Osteoblast (primary cell): Measurements from ENCODE around the gene P3H2. TPM values are rescaled to one million over a fixed set of nuclear protein-coding genes. Genes with fewer than 3 reads are reported as not detected.
A peak's percentile ranks its signal among the peaks of the same experiment; 100 is the strongest.

Source experiments
- DNase-seq: peaks from one replicate; pipeline ENCODE4 v3.0.0; 2011; ENCODE audit warnings: low spot score, mixed read lengths; ENCODE audit not compliant: insufficient read length; ENCODE audit errors: missing footprints
- H2AFZ ChIP-seq: 2 replicates; pipeline ENCODE4 v1.6.0; 2011; ENCODE audit warnings: mild to moderate bottlenecking, low read length
- H3K27ac ChIP-seq: 2 replicates; pipeline ENCODE4 v1.5.1; 2011; ENCODE audit warnings: mild to moderate bottlenecking, low read depth, low read length, moderate library complexity
- H3K27me3 ChIP-seq: 2 replicates; pipeline ENCODE4 v1.6.0; 2012; ENCODE audit warnings: mild to moderate bottlenecking, control low read depth, inconsistent platforms, low read length, moderate library complexity; ENCODE audit not compliant: insufficient read depth
- H3K36me3 ChIP-seq: 2 replicates; pipeline ENCODE4 v1.5.1; 2011; ENCODE audit warnings: mild to moderate bottlenecking, low read length, control low read depth, moderate library complexity; ENCODE audit not compliant: insufficient read depth
- H3K4me1 ChIP-seq: 2 replicates; pipeline ENCODE4 v1.5.1; 2011; ENCODE audit warnings: mild to moderate bottlenecking, low read length, control low read depth, moderate library complexity; ENCODE audit not compliant: insufficient read depth
- H3K4me2 ChIP-seq: 2 replicates; pipeline ENCODE4 v1.6.0; 2011; ENCODE audit warnings: mild to moderate bottlenecking, low read length; ENCODE audit not compliant: insufficient read depth
- H3K4me3 ChIP-seq: fragments of 200-600 bp; sonication (generic); 3 replicates; pipeline ENCODE4 v1.5.1; 2012; ENCODE audit warnings: mild to moderate bottlenecking, low read length, inconsistent platforms; ENCODE audit not compliant: insufficient read depth
- H3K79me2 ChIP-seq: 2 replicates; pipeline ENCODE4 v1.6.0; 2012; ENCODE audit warnings: mild to moderate bottlenecking, low read length, control low read depth, inconsistent platforms; ENCODE audit not compliant: insufficient read depth
- H3K9me3 ChIP-seq: 2 replicates; pipeline ENCODE4 v1.5.1; 2011; ENCODE audit warnings: low read depth, low read length, control low read depth
- H4K20me1 ChIP-seq: 2 replicates; pipeline ENCODE4 v1.6.0; 2012; ENCODE audit warnings: mild to moderate bottlenecking, low read length, control low read depth; ENCODE audit not compliant: insufficient read depth
- total RNA-seq: library from RNA; depleted of rRNA; stranded (reverse); fragments of >200 nt; gene quantifications from 2 replicates; pipeline ENCODE4 v1.2.3, GENCODE V29; 2012
- TF ChIP-seq, protein P1 (sequence below): IDR thresholded peaks from 2 replicates; pipeline ENCODE4 v1.5.1; 2011; ENCODE audit warnings: mild to moderate bottlenecking, low read depth, low read length, moderate library complexity; ENCODE audit errors: extremely low read depth

P3H2 gene
- total RNA-seq, 1 donor = 13.4 TPM

DNA sequence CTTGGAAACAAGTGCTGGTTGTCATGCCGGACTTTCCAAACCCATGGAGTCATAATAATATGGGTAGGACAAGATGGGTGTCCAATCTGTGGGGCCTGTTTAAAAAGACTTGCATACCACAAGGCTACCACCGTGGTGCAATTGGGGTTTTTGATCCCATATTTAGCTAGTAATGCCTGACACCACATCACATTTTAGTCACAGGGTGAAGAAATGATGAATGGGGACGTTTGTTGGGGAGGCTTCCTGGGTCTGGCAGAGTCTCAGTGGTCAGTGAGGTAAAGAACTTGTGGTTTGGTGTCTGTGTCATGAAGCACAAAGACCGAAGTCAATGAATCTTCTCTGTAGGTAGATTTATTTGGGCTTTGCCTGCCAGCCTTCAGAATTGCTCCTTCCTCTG, 31.0 kb downstream of the P3H2 start:
- H3K4me3 ChIP-seq = no peak overlapping the region
- TF ChIP-seq, protein P1, sequence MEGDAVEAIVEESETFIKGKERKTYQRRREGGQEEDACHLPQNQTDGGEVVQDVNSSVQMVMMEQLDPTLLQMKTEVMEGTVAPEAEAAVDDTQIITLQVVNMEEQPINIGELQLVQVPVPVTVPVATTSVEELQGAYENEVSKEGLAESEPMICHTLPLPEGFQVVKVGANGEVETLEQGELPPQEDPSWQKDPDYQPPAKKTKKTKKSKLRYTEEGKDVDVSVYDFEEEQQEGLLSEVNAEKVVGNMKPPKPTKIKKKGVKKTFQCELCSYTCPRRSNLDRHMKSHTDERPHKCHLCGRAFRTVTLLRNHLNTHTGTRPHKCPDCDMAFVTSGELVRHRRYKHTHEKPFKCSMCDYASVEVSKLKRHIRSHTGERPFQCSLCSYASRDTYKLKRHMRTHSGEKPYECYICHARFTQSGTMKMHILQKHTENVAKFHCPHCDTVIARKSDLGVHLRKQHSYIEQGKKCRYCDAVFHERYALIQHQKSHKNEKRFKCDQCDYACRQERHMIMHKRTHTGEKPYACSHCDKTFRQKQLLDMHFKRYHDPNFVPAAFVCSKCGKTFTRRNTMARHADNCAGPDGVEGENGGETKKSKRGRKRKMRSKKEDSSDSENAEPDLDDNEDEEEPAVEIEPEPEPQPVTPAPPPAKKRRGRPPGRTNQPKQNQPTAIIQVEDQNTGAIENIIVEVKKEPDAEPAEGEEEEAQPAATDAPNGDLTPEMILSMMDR = no peak
- H3K9me3 ChIP-seq = no peaks in the 10 kb centered on the region
- H3K4me1 ChIP-seq = peaks cover 29% of the 10 kb centered on the region
- H3K36me3 ChIP-seq = no peaks in the 10 kb centered on the region
- H3K27ac ChIP-seq = peak overlapping the region; percentile 20
- peaks cover 5% of the 10 kb centered on the region for H3K79me2 ChIP-seq
- H4K20me1 ChIP-seq = no peaks in the 10 kb centered on the region
- H3K27me3 ChIP-seq = no peaks in the 10 kb centered on the region
- H3K4me2 ChIP-seq = no peak overlapping the region
- H2AFZ ChIP-seq = no peak overlapping the region
- no peak for DNase-seq

DNA sequence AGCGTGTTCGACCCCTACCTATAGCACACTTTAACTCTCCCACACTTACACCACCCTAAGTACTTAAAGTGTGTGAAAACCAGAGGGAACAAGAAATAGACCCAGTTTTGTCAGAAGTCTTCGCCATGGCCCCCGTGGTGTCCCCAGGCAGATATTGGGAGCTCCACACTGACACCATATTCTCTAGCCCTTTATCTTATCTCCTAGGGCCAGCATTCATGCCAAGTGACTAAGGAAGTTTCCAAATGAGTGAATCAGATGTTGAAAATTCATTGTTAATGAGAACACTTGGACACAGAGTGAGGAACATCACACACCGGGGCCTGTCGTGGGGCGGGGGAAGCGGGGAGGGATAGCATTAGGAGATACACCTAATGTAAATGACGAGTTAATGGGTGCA, 31.8 kb downstream of the P3H2 start:
- H3K27ac ChIP-seq = no peak overlapping the region
- peaks cover 20% of the 10 kb centered on the region for H3K4me1 ChIP-seq
- H3K9me3 ChIP-seq = no peaks in the 10 kb centered on the region
- no peaks in the 10 kb centered on the region for H4K20me1 ChIP-seq
- H2AFZ ChIP-seq = no peak overlapping the region
- TF ChIP-seq, protein P1 = no peak
- no peak overlapping the region for H3K4me3 ChIP-seq
- no peak for DNase-seq
- no peaks in the 10 kb centered on the region for H3K27me3 ChIP-seq
- no peak overlapping the region for H3K4me2 ChIP-seq
- peaks cover 5% of the 10 kb centered on the region for H3K79me2 ChIP-seq
- no peaks in the 10 kb centered on the region for H3K36me3 ChIP-seq

DNA sequence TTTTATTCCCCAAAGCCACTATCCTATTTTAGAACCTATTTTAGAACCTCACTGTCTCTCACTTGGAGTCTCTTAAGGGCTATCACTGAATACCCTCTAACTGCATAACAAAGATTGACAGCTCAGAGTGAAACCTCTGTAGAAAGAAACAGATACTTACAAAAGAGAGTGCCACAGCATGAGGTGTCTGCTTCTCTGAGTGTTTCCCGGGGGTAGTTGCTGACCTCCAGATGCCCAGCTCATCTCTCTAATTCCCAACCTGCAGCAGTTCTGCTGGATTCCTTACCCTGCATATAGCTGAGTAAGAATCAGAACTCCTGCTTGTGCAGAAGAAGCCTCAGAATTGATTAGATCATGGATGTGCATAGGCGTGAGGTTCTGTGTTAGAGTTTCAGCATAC, 34.5 kb downstream of the P3H2 start:
- H3K4me3 ChIP-seq = no peak overlapping the region
- TF ChIP-seq, protein P1 = no peak
- no peak overlapping the region for H3K27ac ChIP-seq
- peaks cover 2% of the 10 kb centered on the region for H3K79me2 ChIP-seq
- DNase-seq = no peak
- no peak overlapping the region for H2AFZ ChIP-seq
- H3K9me3 ChIP-seq = no peaks in the 10 kb centered on the region
- no peak overlapping the region for H3K4me2 ChIP-seq
- no peaks in the 10 kb centered on the region for H3K36me3 ChIP-seq
- H3K4me1 ChIP-seq = peaks cover 7% of the 10 kb centered on the region
- H4K20me1 ChIP-seq = no peaks in the 10 kb centered on the region
- no peaks in the 10 kb centered on the region for H3K27me3 ChIP-seq

- Histone ChIP-seq H3K4me2 (no peak overlapping the region), H3K27me3 (no peaks in the 10 kb centered on the region), H3K27ac (no peak overlapping the region), H3K36me3 (no peaks in the 10 kb centered on the region), H3K9me3 (no peaks in the 10 kb centered on the region), H4K20me1 (no peaks in the 10 kb centered on the region), H3K4me1 (peaks cover 7% of the 10 kb centered on the region), H3K4me3 (no peak overlapping the region), H2AFZ (no peak overlapping the region), H3K79me2 (peaks cover 2% of the 10 kb centered on the region)
- no peak for DNase-seq
- TF ChIP-seq, protein P1 = no peak
These were observed 35.7 kb downstream of the P3H2 start for GRCh38 chr3:190084983-190085382.
